ENCODE results near the gene DLX1.
"Not testable (repeated sequence)": the region's sequence is repeated elsewhere in the genome, so short reads cannot be mapped to it uniquely, and the experiment has no call there.

Gene DLX1

DNA sequence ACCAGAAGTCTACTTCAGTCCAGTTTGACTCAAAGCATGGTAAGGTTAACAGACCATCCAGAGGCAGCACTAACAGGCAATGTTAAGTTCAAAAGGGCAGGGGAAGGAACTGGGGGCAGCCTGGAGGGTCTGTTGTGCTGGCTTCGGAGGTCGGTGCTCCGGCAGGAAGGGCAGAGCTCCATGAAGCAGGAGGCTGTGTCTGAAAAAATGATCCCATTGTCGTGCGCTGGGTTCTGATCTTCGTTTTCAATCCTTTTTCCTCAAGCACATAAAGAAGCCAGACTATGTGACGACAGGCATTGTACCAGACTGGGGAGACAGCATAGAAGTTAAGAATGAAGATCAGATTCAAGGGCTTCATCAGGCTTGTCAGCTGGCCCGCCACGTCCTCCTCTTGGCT, 21.9 kb upstream of the DLX1 start:
- no peak for DNase-seq (ENCODE audit: low read depth in 2 of 2)

DNA sequence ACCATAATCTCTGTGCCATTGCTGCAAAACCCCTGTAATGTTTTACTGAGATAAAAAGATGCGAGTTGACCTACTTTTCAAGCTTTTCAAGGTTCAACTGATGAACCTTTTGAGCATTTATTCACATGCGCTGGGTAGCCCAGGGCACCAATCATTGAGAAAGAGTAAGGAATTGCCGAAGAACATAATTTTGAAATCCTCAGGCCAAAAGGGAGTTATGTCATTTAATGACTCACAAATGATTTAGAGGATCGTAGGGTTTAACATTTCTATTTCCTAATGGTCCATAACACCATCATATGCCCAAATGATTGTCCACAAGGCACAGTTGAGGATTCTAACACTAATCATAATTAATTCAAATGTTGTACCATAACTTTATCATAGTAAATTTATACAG, 20.2 kb upstream of the DLX1 start:
- DNase-seq (ENCODE audit: low read depth in 2 of 2), result no peak

- no peak for DNase-seq (ENCODE audit: low read depth in 2 of 2)
These were observed 18.9 kb upstream of the DLX1 start for GRCh38 chr2:172066394-172066886.

DNA sequence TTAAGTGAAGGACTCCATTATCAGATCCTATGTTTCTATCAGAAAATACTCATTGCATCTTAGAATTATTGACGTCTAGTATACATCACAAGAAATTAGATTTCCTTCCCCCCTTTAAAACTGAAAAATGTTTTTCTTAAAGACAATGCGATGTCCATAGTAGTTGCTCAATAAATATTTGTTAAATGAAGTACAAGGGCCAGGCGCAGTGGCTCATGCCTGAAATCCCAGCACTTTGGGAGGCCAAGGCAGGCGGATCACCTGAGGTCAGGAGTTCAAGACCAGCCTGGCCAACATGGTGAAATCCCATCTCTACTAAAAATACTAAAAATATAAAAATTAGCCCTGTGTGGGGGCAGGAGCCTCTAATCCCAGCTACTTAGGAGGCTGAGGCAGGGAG, 17.4 kb upstream of the DLX1 start:
- DNase-seq (ENCODE audit: low read depth in 2 of 2), result not testable (repeated sequence)

- no peak for DNase-seq (ENCODE audit: low read depth in 2 of 2)
These were observed 14.4 kb upstream of the DLX1 start for GRCh38 chr2:172070936-172071335.

DNA sequence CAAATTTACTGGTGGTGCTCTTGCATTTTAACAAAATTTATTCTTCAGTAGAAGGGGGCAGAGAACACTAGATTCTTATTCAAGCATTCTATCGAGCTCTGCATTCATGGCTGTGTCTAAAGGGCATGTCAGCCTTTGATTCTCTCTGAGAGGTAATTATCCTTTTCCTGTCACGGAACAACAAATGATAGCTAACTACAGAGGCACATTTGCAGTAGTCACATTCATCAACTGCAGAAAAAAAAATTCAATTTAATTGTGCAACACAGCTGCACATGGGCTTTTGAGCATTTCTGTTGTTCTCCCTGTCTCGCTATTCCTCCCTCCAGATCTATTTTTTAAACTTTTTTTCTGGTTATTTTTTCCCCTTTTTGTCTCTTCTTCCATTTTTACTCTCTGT, 13.0 kb upstream of the DLX1 start:
- no peak for DNase-seq (ENCODE audit: low read depth in 2 of 2)

DNA sequence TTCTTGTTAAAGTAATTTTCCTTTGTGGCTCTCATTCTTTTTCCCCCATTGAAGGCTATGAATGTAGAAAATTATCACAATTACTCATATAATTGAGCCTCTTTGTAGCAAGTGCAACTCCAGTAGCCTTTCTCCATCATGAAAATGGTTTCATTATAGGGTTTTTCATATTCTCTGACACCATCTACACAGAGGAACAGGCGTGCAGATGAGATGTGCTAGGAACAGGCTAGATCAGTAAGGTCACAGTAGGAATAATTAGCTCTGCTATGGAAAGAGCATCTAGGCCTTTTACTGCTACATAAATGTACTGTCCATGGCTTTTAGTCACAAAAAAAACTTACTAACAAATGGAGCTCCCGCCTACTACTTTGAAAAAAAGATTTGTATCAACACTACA, 12.6 kb upstream of the DLX1 start:
- no peak for DNase-seq (ENCODE audit: low read depth in 2 of 2)

DNA sequence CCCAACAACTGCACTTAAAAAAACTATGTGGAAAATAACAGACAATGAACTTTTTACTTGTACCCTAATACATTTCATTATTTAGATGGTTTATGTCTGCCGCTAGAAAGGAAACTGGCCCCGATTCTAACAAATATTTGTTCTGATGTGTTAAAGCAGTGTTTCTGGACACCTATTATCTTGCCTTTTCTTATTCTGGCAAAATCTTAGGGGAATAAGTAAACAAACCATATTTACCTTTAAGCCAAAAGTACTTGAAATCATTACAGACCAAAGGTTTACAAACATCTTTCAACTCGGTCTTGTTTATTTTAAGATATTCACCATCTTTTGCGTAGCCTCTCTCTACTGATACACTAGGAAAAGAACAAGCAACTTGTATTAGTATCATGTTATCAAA, 11.8 kb upstream of the DLX1 start:
- DNase-seq (ENCODE audit: low read depth in 2 of 2), result no peak

DNA sequence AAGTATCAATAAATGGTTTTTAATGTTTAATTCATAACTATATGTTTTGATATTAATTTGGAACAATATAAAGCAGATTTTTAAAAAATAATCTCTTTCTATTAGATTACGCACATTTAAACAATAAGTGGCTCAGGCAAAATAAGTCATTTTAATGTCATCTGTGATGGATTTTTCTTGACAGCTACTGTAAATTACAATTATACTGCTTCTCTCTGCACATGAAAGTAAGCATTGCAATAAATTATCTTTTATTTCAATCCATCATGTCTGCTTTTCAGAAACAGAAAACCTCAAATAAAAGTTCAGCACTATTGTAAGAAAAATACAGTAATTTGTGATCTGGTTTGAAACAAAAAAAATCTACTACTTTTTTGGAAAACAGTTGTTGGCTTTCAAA, 11.1 kb upstream of the DLX1 start:
- DNase-seq (ENCODE audit: low read depth in 2 of 2), result no peak

- DNase-seq (ENCODE audit: low read depth in 2 of 2), result no peak
These were observed 5.9 kb upstream of the DLX1 start for GRCh38 chr2:172079416-172079815.

- no peak for DNase-seq (ENCODE audit: low read depth in 2 of 2)
These were observed 5.3 kb upstream of the DLX1 start for GRCh38 chr2:172079838-172080640.

DNA sequence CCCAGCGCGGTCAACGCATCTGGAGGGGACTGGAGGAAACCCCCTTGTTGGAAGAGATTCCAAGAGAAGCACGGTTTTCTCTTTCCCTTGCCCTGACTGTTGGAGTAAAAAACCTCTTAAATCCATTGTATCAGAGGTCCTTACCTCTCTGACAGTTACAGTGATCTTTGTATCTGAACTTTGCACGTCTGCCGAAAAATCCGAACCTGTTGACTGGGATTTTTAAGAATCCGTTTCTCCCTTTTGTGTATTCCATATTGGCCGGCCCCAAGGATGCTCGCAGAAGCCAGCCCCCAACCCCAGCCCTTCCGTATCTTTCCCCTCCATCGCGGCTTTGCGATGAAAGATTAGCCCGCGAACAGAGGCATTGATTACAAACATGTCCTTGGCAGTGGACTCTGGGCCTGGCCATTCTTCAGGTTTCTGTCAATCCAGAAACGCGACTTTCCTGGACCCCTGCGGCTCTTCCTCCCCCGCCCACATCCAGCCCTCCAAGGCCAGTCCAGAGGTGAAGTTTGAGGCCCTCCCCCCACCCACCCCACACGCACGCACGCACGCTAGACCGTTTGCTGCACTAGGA, 4.6 kb upstream of the DLX1 start:
- no peak for DNase-seq (ENCODE audit: low read depth in 2 of 2)

DNA sequence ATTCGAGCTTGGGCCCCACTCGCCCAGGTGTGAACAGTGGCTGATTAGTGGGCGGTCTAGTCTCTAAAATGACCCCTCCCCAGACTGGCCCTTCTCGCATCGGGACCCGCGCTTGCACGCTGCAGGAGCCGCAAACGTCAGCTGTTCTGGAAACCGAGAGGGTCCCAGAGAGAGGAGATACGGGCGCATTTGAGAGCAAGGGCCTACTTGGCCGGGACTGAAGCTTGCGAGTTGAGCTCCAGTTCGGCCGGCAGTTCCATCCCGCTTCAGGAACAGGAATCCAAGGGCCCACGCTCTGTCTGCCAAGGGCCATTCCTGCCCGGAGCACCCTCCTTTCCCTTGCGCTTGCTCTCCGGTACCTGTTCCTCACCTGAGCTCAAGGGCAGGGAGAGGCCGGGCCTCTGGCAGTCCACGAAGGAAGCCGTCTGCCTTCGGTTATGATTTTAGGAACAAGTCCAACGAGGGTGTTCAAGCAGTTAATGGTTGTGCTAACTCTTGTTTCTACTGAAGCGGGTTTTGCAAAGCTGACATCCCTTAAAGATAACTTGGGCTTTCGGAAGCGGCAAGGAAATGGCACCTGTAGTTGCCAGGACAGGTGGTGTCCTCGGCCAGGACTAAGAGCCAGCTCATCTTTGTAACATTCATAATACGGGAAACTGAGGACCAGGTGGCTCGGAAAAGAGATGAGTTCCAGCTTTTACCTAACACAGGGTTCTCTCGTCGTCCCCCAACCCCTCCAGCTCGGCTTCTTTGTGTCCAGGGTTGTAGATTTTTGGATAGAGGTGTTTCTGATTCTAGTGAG, 3.9 kb upstream of the DLX1 start:
- no peak for DNase-seq (ENCODE audit: low read depth in 2 of 2)

DNA sequence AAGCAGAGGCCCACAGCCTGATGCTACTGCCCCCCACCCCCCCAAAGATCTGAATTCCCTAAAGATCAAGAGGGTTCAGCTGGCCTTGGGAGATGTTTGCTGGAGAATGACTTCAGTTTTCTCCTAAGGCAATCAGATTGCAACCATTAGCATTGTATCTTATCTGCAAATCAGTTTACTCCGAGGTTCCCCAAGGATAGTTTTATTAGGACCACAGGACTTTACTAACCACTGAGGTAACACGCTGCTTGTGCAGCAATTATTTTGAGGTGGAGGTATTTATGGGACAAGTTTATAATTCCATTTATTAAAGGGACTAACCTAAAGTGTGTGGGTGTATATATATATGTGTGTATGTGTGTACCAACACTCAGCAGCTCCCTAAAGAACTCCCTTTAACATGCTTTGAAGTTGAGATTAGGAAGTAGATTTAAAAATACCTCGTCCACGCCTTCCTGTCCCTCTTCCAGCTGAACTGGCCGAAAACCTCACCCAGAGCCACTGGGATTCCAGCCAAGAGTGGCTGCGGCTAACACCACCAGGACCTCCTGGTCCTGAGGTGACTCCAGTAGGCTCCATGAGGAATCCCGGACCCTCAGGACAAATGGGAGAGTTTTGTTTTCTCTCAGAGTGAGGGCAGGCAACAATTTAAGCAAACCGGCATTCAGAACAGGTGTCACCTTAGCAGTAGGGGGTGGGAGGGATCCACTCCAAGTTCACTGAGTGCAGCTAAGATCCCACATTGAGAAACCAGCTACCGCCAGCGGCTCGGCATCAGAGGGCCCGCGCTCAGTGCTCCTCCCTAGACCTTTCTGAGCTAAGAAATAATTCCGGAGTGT, 3.0 kb upstream of the DLX1 start:
- no peak for DNase-seq (ENCODE audit: low read depth in 2 of 2)

GRCh38 chr2:172082944-172083627, 2.2 kb upstream of the DLX1 start:
- DNase-seq (ENCODE audit: low read depth in 2 of 2), result no peak

DNA sequence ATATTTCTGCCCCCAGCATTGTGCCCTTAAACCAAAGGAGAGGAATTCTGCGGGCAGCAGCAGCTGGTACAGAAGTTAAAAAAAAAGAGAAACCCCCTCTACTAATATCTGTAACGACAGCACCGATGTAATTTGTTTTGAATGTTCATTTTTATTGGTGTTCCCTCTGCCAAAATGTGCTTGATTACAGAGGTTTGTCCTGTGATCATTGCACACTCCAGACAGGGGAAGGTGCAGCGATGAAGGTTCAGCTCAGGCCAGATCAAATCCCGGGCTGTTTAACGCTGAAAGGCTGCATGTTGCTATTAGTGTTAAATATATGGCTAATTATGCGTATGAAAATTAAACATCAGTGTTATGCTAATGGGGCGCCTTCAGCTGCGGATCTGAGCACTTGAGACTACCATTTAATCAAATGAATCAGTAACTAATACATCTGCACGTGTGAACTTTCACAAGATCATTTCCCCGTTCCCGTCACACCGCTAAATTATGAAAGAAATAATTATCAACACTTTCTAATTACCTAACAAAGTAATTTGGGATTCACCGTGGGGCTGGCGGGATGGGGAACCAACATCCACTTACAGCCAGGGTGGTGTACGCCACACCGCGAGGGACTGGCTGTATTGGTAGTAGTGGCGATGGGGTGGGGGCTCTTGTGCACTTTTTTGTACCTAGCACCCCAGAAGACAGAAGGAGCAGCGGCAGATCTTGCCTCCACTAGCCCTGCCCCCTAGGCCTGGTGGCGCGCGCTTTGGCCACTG, 1.5 kb upstream of the DLX1 start:
- no peak for DNase-seq (ENCODE audit: low read depth in 2 of 2)

- no peak for DNase-seq (ENCODE audit: low read depth in 2 of 2)
These were observed 987 bp upstream of the DLX1 start for GRCh38 chr2:172084395-172084644.

DNA sequence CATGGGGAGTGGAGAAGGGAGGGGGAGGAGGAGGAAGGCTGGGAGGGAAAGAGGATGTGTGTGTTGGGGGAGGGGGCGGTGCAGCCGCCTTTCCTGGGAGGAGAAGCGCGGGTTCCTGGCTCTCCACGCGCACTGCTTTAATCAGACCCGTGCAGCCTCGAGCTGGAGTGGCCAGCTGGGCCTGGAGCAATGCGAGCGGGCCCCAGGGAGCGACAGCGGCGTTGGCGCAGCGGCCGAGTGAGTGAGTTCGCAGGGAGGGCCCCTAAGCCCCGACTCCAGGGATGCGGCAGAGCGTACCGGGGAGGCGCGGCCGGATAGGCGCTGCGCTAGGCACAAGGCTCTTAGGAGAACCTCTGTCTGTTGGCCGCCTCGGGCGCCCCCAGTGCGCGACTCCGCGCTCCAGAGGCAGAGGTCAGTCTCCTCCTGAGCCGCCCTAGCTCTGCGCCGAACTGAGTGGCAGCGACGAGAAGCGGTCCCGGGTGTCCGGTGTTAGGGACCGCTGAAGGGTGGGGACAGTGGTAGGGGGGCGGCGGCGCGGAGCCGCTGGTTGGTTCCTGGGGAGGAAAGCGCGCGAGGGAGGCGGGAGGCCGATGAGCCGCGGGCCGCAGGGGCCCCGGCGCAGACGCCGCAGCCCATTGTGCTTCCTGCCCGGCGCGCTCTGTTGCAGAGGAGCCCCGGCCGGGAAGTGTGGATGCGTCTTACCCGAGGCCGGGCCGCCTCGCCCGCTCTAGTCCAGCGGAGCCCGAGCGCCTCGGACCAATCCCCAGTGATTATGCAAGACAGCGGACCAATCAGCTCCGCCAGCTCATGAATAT, 455 bp upstream of the DLX1 start:
- peak in 1 of 2 donors; percentile 57 for DNase-seq (ENCODE audit: low read depth in 2 of 2)

DNA sequence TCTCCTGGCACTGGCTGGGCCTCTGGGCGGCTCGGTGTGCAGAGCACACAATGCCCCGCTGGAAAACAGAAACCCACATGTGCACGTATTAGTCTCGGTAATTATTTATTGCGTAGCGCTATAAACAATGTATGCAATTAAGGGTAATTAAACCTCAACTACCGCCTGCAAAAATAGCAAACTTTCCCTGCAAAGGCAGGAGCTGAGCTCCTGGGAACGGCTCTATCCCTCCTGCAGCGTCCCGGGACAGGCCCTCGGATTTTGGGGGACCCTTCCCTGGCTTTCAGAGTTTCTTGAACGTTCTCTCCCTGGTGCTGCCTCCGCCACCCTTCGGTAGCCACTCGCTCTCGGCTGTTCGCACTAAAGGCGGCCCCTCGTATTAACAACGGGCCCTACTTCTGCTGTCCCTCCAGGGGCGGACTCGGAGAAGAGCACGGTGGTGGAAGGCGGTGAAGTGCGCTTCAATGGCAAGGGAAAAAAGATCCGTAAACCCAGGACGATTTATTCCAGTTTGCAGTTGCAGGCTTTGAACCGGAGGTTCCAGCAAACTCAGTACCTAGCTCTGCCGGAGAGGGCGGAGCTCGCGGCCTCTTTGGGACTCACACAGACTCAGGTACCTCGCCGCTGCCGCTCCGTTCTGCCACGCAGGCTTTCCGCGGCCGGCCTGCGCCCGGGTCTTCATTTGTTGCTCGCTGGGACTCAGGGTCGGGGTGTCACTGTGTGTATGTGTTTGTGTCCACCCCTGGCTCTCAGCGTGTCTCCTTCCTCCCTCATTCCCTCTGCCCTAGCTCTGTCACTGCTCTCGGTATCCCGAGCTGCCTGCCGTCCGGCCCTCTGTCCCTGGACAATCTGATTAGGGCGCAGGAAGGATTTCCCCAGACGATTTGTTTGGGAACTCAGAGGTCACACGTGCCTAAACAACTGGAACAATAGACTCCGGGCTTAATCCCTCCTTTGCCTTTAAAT, 1.2 kb downstream of the DLX1 start:
- no peak for DNase-seq (ENCODE audit: low read depth in 2 of 2)
